Measurements from ENCODE around the gene PLEKHD1. TPM values are rescaled to one million over a fixed set of nuclear protein-coding genes. Genes with fewer than 3 reads are reported as not detected.

PLEKHD1 gene
- total RNA-seq, 1 donor from 2014 or later = 0.14 TPM

- H3K36me3 Mint-ChIP-seq (ENCODE audit: low read depth) = no peaks in the 10 kb centered on the region
These were observed 5.0 kb downstream of the PLEKHD1 start for GRCh38 chr14:69489495-69489894.

DNA sequence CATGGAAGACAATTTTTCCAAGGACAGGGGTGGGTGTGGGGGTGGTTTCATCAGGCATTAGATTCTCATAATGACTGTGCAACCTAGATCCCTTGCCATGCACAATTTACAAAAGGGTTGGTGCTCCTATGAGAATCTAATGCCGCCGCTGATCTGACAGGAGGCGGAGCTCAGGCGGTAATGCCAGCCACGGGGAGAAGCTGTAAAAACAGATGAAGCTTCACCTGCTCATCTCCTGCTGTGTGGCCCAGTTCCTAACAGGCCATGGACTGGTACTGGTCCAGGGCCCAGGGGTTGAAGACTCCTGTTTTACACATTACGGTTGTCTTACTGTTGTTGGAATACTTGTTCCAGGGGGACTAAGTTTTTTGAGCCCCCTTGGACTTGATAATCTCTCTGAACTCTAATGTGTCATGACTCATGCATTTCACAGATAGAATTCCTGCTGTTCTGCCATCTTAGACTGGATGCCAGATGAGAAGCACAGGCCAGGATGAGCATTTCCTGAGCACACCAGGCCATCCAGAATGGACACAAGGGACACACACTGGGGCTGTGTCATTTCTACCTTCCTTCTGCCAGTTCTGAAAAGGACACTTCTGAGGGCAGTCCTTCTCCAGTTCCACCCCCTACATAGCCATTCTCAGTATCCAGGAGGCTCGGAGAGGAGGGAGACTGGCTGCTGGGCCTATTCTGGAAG lies 5.8 kb downstream of the PLEKHD1 start:
- no peak overlapping the region for H3K4me3 Mint-ChIP-seq
- no peaks in the 10 kb centered on the region for H3K9me3 Mint-ChIP-seq
- peaks cover 7% of the 10 kb centered on the region for H3K4me1 Mint-ChIP-seq
- H3K27me3 Mint-ChIP-seq (ENCODE audit: low read depth) = peaks cover 44% of the 10 kb centered on the region
- no peak for TF ChIP-seq CTCF (conservative IDR thresholded peaks at IDR 0.05)
- DNase-seq (ENCODE audit: low read depth, low spot score) = no peak
- no peak overlapping the region for H3K27ac Mint-ChIP-seq (ENCODE audit: unreplicated experiment)
- H3K36me3 Mint-ChIP-seq (ENCODE audit: low read depth) = no peaks in the 10 kb centered on the region

More at GRCh38 chr14:69489495-69489894, 5.0 kb downstream of the PLEKHD1 start:
- no peak for TF ChIP-seq CTCF (conservative IDR thresholded peaks at IDR 0.05)
- DNase-seq (ENCODE audit: low read depth, low spot score) = no peak
- no peaks in the 10 kb centered on the region for H3K9me3 Mint-ChIP-seq
- H3K27ac Mint-ChIP-seq (ENCODE audit: unreplicated experiment) = no peak overlapping the region
- peaks cover 7% of the 10 kb centered on the region for H3K4me1 Mint-ChIP-seq
- H3K4me3 Mint-ChIP-seq = no peak overlapping the region
- H3K27me3 Mint-ChIP-seq (ENCODE audit: low read depth) = peaks cover 51% of the 10 kb centered on the region

GRCh38 chr14:69491193-69491592 lies 6.7 kb downstream of the PLEKHD1 start:
- DNase-seq (ENCODE audit: low read depth, low spot score) = no peak
- H3K4me1 Mint-ChIP-seq = peaks cover 7% of the 10 kb centered on the region
- no peaks in the 10 kb centered on the region for H3K9me3 Mint-ChIP-seq
- H3K27me3 Mint-ChIP-seq (ENCODE audit: low read depth) = peaks cover 38% of the 10 kb centered on the region
- H3K36me3 Mint-ChIP-seq (ENCODE audit: low read depth) = no peaks in the 10 kb centered on the region
- no peak for TF ChIP-seq CTCF (conservative IDR thresholded peaks at IDR 0.05)
- no peak overlapping the region for H3K4me3 Mint-ChIP-seq
- H3K27ac Mint-ChIP-seq (ENCODE audit: unreplicated experiment) = no peak overlapping the region

GRCh38 chr14:69493038-69493437 lies 8.5 kb downstream of the PLEKHD1 start:
- Mint-ChIP-seq H3K27me3 (ENCODE audit: low read depth) (peaks cover 22% of the 10 kb centered on the region), H3K4me3 (no peak overlapping the region), H3K36me3 (ENCODE audit: low read depth) (no peaks in the 10 kb centered on the region), H3K9me3 (no peaks in the 10 kb centered on the region), H3K4me1 (no peaks in the 10 kb centered on the region), H3K27ac (ENCODE audit: unreplicated experiment) (no peak overlapping the region)
- no peak for DNase-seq (ENCODE audit: low read depth, low spot score)
- TF ChIP-seq CTCF (conservative IDR thresholded peaks at IDR 0.05) = no peak

DNA sequence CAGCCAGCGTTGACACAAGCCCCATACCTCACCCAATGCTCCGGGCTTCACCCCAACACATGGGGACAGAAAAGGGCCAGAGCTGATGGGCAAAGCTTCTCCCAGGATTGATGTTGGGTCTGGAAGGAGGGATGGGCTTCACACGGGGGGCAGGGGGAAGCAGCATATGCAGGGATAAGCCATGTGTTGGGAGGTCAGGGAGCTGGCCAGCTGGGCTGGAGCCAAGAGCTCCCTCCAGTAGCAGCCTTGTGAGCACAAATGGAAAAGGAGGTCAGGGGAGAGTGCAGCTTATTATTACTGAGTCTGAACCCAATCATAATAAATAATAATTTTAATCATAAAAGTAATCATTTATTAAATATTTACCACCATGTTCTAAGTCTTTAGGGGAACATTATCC lies 9.3 kb downstream of the PLEKHD1 start:
- TF ChIP-seq CTCF (conservative IDR thresholded peaks at IDR 0.05) = no peak
- Mint-ChIP-seq H3K27ac (ENCODE audit: unreplicated experiment) (no peak overlapping the region), H3K9me3 (no peaks in the 10 kb centered on the region), H3K27me3 (ENCODE audit: low read depth) (peaks cover 18% of the 10 kb centered on the region), H3K36me3 (ENCODE audit: low read depth) (no peaks in the 10 kb centered on the region), H3K4me1 (no peaks in the 10 kb centered on the region), H3K4me3 (no peak overlapping the region)
- no peak for DNase-seq (ENCODE audit: low read depth, low spot score)
